Stomach smooth muscle (tissue), 2 donors: ENCODE measurements around the gene TNNT3.

ENCODE experiments used
- H3K27ac ChIP-seq: one replicate; pipeline ENCODE4 v1.7.0; 2013; ENCODE audit warnings: mild to moderate bottlenecking, low read length, inconsistent platforms
- H3K27me3 ChIP-seq, 2 donors: one replicate each; pipeline ENCODE4 v1.7.0; 2013; ENCODE audit warnings: low read length in 2 of 2; ENCODE audit not compliant: insufficient read depth in 2 of 2, control insufficient read depth in 1 of 2
- H3K36me3 ChIP-seq, 2 donors: one replicate each; pipeline ENCODE4 v1.7.0; 2013; ENCODE audit warnings: low read length in 2 of 2; ENCODE audit not compliant: control insufficient read depth in 2 of 2, insufficient read depth in 2 of 2
- H3K4me1 ChIP-seq: one replicate; pipeline ENCODE4 v1.7.0; 2013; ENCODE audit warnings: low read length; ENCODE audit not compliant: control insufficient read depth, insufficient read depth
- H3K4me3 ChIP-seq, 2 donors: one replicate each; pipeline ENCODE4 v1.7.0; 2013; ENCODE audit warnings: low read length in 2 of 2
- H3K9ac ChIP-seq, 2 donors: one replicate each; pipeline ENCODE4 v1.7.0; 2013; ENCODE audit warnings: low read length in 2 of 2, mild to moderate bottlenecking in 1 of 2
- H3K9me3 ChIP-seq, 2 donors: one replicate each; pipeline ENCODE4 v1.7.0; 2013; ENCODE audit warnings: low read length in 2 of 2; ENCODE audit not compliant: control insufficient read depth in 2 of 2
- donor health status: healthy.
- donor health status: Pancreatic carcinoma.

Gene TNNT3

DNA sequence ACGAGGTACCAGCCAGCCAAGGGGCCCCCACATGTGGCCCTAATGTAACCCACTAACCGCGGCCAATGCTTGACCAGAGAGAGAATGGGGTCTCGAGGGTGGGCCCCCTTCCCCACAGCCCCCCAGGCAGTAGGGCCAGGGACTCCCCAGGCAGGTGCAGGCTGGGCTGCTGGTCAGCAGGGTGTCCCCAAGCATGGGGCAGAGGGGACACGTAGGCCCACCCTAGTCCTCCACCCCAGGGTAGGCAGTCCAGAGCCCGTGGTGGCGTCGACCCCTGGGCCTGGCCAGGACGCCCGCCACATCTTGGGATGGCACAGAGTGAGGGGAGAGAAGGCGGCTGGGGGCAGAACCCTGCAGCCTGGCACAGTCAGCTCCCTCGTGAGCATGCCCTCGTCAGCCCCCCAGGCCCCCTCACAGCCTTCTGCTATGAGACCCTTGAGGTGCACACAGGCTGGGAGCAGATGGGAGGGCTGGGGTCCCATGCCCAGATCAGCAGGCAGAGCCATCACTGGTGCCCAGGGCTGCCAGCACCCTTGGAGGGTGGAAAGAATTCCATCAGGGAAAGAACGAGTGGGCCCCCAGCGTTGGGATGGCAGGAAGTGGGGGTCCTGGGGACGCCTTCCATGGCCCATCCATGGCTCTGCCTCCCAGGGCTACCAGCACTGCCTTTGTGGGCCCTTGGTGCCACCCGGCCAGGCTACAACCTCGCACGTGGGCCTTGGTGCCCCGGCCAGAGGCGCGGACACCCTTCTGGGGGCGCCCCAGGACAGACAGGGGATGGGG, 6.1 kb downstream of the TNNT3 start:
- Histone ChIP-seq H3K27me3 (no peaks in the 10 kb centered on the region), H3K27ac (no peak overlapping the region), H3K9ac (no peak overlapping the region), H3K4me1 (peaks cover 23% of the 10 kb centered on the region), H3K9me3 (no peaks in the 10 kb centered on the region), H3K4me3 (no peak overlapping the region), H3K36me3 (no peaks in the 10 kb centered on the region)

DNA sequence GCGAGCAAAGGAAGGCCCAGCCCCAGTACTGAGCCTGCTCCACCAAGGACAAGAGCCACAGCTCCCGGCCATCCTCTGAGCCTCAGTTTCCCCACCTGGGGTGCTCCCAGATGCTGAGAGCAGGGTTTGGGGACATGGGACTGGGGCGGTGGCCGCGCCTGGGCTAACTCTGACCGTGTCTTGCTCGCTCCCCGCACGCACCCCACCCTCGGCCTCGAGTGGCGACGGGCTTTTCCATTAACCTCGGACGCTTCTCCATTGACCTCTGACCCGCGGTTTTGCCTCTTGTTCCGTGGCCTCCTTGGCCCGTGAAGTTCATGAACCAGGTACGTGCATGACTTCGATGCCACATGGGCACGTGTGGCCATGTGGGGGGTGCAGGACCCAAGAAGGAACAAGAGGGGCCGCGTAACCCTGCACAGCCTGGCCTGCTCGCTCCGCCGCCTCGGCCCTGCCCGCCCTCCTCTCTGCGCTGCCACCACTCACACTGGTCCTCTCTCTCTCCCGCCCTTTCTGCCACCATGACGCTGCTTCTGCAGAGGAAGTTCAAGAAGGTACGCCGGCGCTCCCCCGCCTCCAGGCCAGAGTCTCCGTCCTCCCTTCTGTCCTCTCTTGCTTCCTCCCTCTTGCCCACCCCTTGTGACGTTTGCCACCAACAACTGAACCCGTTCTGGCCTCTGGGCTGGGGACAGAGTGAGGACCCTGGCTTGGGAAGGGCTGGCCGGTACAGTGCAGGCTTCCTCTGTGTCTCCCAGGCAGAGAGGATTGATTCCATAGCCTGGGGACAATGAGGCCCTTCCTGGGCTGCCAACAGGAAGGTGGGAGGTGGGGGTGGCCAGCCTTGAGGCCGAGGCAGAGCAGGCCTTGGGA, 6.9 kb downstream of the TNNT3 start:
- Histone ChIP-seq H3K27ac (no peak overlapping the region), H3K4me3 (no peak overlapping the region), H3K27me3 (no peaks in the 10 kb centered on the region), H3K36me3 (no peaks in the 10 kb centered on the region), H3K4me1 (peaks cover 18% of the 10 kb centered on the region), H3K9ac (no peak overlapping the region), H3K9me3 (no peaks in the 10 kb centered on the region)

DNA sequence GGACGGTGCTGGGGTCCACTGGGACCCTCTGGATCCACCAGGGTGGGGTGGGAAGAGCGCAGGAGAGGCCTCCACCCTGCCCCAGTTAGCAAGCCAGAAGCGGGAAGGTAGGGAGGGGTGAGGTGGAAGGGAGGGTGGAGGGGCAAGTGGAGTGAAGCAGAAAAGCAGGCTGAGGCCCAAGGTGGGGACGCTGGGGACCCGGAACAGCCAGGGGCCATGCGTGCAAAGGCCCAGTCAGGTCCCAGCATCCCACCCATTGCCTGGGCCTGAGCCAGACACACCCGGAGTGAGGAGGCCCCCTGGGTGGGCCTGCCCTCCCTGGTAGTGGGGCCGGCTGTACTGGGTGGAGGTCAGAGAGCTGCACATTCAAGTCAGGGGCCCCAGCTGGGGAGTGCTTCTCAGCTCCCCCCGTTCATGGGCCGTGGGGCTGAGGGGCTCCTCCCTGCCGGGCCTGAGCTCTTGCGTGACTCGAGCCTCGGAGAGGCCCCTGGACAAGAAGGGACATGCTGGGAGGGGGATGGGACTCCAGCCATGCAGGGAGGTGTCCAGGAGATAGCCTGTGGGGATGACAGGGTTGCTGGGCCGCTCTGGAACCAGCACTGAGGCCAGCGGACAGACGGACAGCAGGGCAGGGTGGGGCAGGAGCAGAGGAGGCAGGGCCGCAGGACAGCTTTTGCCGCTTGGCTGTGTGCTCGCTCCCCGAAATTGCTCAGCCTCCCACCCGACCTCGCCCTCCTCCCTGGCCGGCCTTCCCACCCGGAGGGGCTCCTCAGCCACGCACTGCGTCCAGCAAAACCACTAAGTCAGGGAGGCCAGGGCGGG, 7.7 kb downstream of the TNNT3 start:
- peaks cover 12% of the 10 kb centered on the region for H3K4me1 ChIP-seq

DNA sequence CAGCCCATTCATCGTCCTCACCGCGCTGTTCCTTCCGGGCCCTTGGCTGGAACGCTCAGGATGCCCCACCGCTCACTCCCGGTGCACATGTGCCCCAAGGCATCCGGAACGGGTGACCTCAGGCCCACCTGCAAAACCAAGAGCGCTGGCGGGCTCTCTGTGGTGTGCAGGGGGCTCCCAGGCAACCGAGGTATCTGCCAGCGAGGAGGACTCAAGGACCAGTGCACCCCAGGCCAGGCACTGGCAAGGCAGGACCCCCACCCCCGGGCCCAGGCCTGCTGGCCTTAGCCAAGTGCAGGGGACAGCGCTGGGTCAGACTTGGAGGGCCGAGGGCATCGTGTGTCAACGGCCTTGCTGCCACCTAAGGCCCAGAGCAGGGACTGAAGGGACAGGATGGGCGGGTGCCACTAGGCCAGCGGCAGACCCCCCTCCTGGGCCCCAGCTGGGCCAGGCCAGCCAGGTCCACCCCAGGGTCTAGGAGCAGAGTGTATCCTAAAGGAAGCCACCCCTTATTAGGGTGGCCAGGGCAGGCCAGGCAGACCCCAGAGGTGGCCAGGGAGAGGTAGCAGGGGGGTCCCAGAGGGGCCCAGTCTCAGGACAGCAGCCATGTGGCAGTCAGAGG, 8.5 kb downstream of the TNNT3 start:
- H3K27me3 ChIP-seq = peaks cover 0 to 2% of the 10 kb centered on the region in 2 donors
- H3K36me3 ChIP-seq = no peaks in the 10 kb centered on the region
- H3K9me3 ChIP-seq = no peaks in the 10 kb centered on the region
- H3K4me3 ChIP-seq = no peak overlapping the region
- no peak overlapping the region for H3K27ac ChIP-seq
- no peak overlapping the region for H3K9ac ChIP-seq
- peaks cover 12% of the 10 kb centered on the region for H3K4me1 ChIP-seq

More for the DNA sequence above, 7.7 kb downstream of the TNNT3 start:
- H3K9ac ChIP-seq = no peak overlapping the region
- no peaks in the 10 kb centered on the region for H3K36me3 ChIP-seq
- no peaks in the 10 kb centered on the region for H3K9me3 ChIP-seq
- H3K4me3 ChIP-seq = no peak overlapping the region
- H3K27ac ChIP-seq = no peak overlapping the region
- no peaks in the 10 kb centered on the region for H3K27me3 ChIP-seq

DNA sequence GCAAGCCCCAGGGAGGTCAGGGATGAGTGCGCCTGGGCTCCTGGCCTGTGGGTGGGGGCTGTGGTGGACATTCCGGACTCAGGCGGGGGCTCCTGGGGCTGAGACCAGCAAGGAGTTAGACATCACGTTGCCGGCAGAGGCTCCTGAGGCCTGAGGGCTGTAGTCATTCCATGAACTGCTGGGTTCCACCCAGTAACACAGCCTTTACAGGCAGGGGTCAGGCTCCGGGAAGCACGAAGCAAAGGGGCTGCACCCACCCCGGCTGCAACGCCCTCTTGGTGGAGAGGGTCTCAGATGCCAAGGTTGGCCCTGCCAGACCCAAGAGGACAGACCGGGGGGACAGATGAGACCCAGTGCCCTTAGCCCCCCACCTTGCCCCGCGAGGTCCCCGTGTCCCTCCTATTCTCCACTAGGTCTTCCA, 9.0 kb downstream of the TNNT3 start:
- peaks cover 0 to 2% of the 10 kb centered on the region in 2 donors for H3K27me3 ChIP-seq
- no peaks in the 10 kb centered on the region for H3K36me3 ChIP-seq
- H3K27ac ChIP-seq = no peak overlapping the region
- peaks cover 12% of the 10 kb centered on the region for H3K4me1 ChIP-seq
- no peak overlapping the region for H3K4me3 ChIP-seq
- no peaks in the 10 kb centered on the region for H3K9me3 ChIP-seq
- H3K9ac ChIP-seq = no peak overlapping the region

DNA sequence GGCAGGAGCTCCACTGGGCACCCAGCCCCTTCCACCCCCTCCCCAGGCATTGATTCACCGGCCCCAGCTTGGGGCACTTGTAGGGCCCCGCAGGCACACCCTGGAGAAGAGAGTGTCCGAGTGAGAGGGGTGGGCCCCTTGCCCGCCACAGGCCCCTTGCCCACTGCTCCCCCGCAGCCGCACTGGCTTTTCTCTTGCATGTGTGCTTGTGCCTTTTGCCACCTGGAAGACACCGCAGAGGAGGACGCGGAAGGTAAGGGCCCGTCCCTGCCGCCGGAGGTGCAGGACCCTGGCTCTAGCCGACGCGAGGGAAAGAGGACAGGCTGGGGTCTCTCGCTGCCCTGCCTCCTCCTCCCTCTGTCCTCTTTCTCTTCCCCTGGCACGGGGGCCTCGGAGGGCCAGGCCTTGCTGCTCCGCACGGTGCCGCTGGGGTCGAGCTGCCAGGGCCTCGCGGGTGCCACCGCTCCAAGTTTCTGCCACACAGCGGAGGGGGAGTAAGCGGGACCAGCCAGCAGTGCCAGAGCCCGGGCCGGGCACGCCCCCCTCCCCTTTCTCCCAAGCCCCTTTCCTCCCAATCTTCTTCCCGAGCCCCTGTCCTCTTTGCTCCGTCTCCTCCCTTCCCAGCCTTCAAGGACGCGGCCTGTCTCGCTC, 9.5 kb downstream of the TNNT3 start:
- H3K4me3 ChIP-seq = no peak overlapping the region
- H3K27ac ChIP-seq = no peak overlapping the region
- H3K36me3 ChIP-seq = no peaks in the 10 kb centered on the region
- H3K9me3 ChIP-seq = no peaks in the 10 kb centered on the region
- H3K9ac ChIP-seq = no peak overlapping the region
- H3K27me3 ChIP-seq = peaks cover 0 to 2% of the 10 kb centered on the region in 2 donors
- H3K4me1 ChIP-seq = peaks cover 12% of the 10 kb centered on the region

DNA sequence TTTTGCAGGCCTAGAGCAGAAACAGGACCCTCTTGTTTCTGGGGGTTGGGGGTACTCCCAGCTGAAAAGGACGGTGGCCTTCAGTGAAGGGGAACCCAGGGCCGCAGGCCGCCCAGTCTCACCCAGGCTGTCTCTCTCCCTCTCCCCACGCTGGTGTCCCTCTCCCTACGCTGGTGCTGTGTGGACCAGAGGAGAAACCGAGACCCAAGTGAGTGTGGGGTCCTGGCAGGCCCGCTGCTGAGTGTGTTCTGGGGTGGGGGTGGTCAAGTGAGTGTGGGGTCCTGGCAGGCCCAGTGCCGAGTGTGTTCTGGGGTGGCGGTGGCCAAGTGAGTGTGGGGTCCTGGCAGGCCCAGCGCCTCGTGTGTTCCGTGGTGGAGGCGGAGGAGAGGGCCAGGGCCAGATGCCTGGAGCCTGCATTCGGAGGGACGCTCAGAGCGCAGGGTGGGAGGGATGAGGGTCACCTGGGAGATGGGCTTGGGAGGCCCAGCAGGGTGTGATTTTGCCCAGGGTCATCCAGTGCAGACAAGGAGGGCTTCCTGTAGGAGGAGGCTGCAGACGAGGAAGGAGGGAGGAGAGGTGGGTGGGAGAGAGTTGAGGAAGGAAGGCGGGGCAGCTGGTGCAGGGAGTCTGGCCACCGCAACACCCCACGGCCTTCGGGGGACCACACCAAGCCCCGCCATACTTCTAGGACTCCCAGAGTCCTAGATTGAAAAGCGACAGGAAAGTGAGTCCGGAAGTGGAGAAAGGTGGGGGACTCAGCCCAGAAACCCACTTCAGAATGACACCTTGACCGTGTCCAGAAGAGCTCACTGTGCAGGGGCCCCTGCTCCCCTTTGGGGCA, 10.3 kb downstream of the TNNT3 start:
- Histone ChIP-seq H3K9ac (no peak overlapping the region), H3K4me3 (no peak overlapping the region), H3K27me3 (peaks cover 0 to 2% of the 10 kb centered on the region in 2 donors), H3K9me3 (no peaks in the 10 kb centered on the region), H3K36me3 (no peaks in the 10 kb centered on the region), H3K4me1 (peaks cover 12% of the 10 kb centered on the region), H3K27ac (no peak overlapping the region)

DNA sequence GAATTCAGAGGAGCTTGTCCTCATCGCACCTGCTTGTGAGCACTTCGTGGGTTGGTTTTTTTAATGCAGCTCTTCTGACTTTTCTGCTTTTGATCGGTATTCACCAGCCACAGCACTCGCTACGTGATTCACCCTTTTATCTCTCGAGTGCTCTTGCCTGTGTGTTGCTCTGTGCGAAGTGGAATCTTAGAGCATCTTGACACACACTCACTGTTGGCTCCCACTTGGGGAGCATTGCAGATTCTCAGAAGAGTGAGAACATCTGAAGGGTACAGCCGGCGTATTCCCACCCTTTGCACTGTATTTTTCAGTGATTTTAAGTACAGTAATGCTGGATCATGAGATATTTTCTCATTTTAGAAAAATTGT, 10.9 kb downstream of the TNNT3 start:
- Histone ChIP-seq H3K4me1 (peaks cover 12% of the 10 kb centered on the region), H3K9me3 (no peaks in the 10 kb centered on the region), H3K9ac (no peak overlapping the region), H3K27me3 (peaks cover 0 to 2% of the 10 kb centered on the region in 2 donors), H3K27ac (no peak overlapping the region), H3K4me3 (no peak overlapping the region), H3K36me3 (no peaks in the 10 kb centered on the region)

DNA sequence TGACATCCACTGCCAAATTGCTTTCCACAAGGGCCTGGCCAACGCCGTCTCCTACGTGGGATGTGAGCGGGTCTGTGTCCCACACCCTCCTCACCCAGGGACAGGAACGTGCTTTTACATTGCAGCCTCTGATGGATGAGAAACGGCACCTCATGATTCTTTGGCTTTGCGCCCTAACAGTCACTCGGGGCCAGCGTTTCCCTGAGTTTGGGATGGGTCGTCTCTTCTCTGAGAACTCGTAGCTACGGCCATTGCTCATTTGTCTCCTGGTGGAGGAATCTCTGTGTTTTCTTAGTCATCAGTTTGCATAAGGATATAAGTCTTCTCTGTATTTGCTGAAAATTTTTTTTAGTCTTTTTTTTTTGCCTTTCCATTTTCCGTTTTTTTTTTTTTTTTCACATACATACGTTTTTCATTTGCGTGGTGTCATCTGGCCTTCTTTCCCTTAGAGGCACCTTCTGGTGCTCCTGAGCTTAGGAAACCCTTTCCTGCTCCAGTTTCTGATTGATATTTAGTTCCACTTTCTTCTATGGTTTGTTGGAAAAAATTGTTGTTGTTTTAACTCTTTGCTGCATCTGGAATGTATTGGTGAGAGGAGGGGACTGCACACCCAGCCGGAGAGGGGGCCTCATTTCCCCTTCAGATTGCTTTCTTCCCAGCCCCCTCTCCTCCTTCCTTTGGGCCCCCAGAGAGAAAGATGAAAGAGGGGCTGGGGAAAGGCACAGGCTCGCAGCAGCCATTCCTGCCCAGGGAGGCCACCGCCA, 12.0 kb downstream of the TNNT3 start:
- no peaks in the 10 kb centered on the region for H3K9me3 ChIP-seq
- no peak overlapping the region for H3K27ac ChIP-seq
- peaks cover 11% of the 10 kb centered on the region for H3K4me1 ChIP-seq
- no peak overlapping the region for H3K4me3 ChIP-seq
- H3K36me3 ChIP-seq = no peaks in the 10 kb centered on the region
- H3K27me3 ChIP-seq = peaks cover 0 to 2% of the 10 kb centered on the region in 2 donors
- H3K9ac ChIP-seq = no peak overlapping the region
